GM19328 (cell line): ENCODE data around the gene RBBP7.
A peak's percentile ranks its signal among the peaks of the same experiment; 100 is the strongest.

Source experiments
- ATAC-seq: cut with Tn5 transposase; IDR thresholded peaks from one replicate; pipeline ENCODE4 v1.9.1; 2021; ENCODE audit warnings: mild to moderate bottlenecking, moderate library complexity; ENCODE audit not compliant: unreplicated experiment

The RBBP7 gene

DNA sequence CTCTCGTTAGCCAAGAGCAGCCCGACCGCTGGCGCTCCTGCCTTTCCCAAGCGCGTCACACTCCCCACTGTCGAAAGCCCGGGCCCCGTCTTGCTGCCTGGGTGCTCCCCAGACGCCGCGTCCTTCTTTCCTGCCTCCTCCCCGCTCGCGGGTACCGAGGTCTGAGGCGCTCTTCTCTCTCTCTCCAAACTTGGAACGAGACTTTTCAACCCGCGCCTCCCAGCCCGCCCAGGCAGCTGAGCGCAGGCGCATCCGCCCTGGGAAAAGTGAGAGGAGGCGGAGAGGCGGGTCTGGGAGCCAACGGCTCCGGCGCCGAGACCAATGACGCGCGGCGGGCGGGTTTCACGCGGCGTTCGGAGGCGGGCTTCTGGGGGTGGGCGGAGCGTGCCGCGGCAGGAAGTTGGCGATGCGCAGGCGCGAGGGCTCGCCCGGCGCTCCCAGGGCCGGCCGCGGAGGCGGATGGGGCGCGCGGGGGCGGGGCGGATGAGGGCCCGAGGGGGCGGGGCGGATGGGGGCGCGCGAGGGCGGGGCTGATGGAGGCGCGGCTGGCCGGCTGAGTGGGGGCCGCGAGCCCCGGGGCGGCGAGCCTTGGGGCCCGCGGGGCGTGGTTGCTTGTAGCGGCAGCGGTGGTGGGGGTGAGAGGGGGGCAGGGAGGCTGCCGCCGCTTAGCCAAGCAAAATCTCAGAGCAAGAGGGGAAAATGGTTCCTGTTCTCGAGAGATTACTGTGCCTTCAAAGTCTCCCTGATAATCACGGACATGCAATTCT is at the start of gene RBBP7:
Gene RBBP7 (minus strand): TSS at position 268 of the 767 bp plus-strand sequence. CDS start 309 bp downstream, outside the sequence.
- peak; percentile 69 for ATAC-seq

GRCh38 chrX:16918979-16919378 is 48.8 kb upstream of the RBBP7 start:
- ATAC-seq = no peak

- no peak for ATAC-seq
These were observed 47.0 kb upstream of the RBBP7 start for GRCh38 chrX:16917120-16917519.

GRCh38 chrX:16916561-16916960 is 46.4 kb upstream of the RBBP7 start:
- no peak for ATAC-seq

DNA sequence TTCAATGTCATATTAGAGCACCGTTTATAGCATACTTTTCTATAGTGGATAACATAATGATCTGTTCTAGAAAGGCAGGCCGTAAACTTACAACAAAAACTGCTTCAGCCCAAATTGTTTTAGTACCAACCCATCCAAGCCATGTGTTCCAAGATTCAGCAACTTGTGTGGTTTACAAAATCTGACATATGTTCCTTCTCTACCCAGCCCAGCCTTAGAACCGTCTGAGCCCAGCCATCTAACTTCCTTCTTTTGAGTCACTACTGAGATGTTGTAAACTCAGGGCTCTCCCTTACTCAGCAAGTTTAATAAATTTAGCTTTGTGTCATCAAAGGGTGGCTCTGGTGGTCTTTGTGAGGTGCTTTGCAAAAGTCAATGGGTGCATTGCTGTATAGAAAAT is 43.9 kb upstream of the RBBP7 start:
- ATAC-seq = no peak

DNA sequence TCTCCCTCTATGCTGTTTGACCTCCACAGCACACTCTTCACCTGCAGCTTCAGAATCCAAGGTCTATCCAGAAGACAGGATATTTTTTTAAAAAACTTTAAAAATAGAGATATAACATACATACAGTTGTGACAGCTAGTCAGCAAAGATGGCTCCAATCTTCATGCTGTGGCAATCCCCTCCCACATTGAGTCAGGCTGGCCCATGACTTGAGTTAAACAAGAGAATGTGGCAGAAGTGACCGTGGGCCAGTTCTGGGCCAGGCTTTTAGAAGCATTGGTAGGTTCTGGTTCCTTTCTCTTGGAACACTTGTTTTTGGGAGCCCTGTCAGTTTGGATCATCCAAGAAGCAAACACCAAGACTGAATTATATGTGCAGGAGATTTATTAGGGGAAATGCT is 40.2 kb upstream of the RBBP7 start:
- ATAC-seq = no peak

- peak; percentile 67 for ATAC-seq
These were observed 33.3 kb upstream of the RBBP7 start for GRCh38 chrX:16903274-16904022.

GRCh38 chrX:16897445-16897844 is 27.3 kb upstream of the RBBP7 start:
- no peak for ATAC-seq

- peak; percentile 73 for ATAC-seq
These were observed 22.6 kb upstream of the RBBP7 start for GRCh38 chrX:16892504-16893362.

GRCh38 chrX:16885628-16886027 is 15.5 kb upstream of the RBBP7 start:
- no peak for ATAC-seq

DNA sequence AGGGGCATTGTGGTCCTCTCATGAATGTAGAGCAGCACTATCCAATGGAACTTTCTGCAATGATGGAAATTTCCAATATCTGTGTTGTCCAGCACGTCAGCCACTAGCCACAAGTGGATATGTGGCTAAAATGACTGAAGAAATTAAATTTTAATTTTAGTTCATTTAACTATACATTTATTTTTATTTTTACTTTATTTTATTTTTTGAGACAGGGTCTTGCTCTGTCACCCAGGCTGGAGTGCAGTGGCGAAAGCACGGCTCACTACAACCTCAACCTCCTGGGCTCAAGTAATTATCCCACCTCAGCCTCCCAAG is 13.3 kb upstream of the RBBP7 start:
- no peak for ATAC-seq

DNA sequence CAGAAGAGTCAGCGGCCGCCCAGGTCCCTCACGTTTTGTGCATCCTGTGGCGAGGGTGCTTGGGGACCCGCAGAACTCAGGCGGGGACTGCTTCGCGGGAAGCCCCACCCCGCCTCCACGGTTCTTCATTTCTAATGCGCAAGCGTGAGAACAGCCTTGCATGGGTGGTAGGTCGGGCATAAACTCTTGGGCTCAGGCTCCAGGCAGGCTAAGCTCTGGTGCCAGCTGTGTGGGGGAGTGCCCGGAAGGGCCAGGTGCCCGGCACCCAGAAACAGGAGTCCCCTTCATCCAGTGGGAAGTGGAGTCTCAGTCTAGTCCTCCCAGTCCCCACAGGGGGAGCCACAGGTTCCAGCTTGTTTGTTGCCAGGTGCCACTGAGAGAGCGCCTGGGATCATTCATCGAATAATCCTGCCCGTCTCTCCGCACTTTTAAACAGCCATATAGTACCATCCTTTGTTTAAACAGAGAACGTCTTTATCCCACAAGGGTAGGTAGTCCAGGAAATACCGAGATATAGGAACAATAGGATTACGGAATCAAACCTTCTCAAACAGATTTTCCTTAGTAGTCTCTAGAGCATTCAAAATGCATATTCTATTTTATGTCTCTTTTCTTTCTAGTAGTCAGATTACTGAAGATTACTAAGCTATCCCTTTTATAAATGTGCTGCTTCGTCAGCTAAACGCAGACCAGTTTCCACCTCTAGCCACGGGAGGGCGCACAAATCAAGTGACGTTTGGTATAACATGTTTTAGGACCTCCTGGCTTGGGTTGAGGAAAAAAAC is 12.7 kb upstream of the RBBP7 start:
- ATAC-seq = no peak

GRCh38 chrX:16882169-16882568 is 12.0 kb upstream of the RBBP7 start:
- no peak for ATAC-seq

DNA sequence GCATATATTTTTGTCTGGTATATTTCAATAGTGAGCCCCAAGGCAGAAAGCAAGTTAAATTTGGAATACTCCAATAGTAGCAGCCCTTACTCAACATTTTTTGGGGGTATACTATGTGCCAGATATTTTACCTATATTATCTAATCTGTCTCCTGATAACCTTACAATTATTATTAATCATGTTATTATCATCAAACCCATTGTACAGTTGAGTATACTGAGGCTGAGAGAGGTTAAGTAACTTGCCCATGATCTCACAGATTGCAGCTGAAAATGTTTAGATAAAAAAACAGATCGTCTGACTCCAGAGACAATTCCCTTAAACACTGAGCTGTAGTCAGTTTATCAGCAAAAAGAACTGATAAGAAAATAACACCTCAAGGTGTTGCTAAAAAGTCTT is 6.5 kb upstream of the RBBP7 start:
- no peak for ATAC-seq

GRCh38 chrX:16874458-16875095 is 4.4 kb upstream of the RBBP7 start:
- no peak for ATAC-seq

GRCh38 chrX:16873106-16873505 is 2.9 kb upstream of the RBBP7 start:
- no peak for ATAC-seq

DNA sequence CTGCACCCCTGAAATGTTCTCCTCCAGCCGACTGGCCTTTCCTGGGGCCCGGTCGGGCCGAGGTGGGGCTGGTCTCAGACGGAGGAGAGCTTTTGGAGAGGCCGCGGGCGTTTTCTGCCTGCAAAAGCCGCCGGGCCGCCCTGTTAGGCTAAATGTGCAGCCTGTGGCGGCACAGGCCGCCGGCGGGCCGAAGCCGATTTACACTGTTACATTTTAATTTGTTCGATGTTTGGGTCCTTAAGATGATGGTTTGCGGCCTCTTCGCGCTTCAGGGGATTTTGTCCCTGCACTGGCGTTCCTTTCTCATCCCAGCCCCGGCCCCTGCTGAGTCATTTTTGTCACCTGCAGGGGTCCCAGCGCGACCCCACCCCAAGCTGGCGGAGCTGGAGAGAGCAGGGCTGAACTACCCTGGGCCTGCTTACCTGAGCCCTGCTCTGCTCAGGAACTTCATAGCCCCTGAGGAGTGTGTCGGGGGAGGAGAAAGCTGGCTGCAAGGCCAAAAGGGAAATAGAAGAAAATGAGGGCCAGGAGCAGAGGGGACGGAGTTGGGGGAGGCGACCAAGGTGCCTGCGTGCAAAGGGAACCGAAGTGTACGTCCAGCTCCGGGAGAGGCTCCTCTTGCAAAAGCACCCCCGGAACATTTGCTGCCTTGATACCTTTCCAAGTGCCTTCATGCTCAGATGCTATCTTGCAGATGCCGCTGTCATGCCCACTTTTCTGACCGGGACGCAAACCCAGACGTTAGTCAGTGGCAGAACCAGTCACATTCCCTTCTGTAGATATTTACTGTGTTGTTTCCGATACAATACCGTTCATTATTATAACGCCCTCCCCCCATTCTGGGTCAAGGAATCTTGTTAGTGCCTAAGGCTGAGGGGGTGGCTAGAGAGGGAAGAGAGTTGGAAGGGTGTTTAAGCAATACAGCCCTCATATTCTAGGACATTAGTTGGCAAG is 977 bp upstream of the RBBP7 start:
- ATAC-seq = no peak

- ATAC-seq = peak; percentile 39
These were observed 618 bp downstream of the RBBP7 start for GRCh38 chrX:16869393-16870094.

GRCh38 chrX:16868920-16869319 is 1.2 kb downstream of the RBBP7 start:
- no peak for ATAC-seq
